ENCODE results near the gene RNF144B.
A peak's percentile ranks its signal among the peaks of the same experiment; 100 is the strongest.

RNF144B gene

GRCh38 chr6:18503593-18504231 lies 116.6 kb downstream of the RNF144B start:
- no peaks in the 10 kb centered on the region for H3K79me2 ChIP-seq (ENCODE audit: insufficient read depth, low read length)
- no peaks in the 10 kb centered on the region for H3K9me2 ChIP-seq (replicated peaks; ENCODE audit: low read depth, low read length)
- TF ChIP-seq, protein P1, sequence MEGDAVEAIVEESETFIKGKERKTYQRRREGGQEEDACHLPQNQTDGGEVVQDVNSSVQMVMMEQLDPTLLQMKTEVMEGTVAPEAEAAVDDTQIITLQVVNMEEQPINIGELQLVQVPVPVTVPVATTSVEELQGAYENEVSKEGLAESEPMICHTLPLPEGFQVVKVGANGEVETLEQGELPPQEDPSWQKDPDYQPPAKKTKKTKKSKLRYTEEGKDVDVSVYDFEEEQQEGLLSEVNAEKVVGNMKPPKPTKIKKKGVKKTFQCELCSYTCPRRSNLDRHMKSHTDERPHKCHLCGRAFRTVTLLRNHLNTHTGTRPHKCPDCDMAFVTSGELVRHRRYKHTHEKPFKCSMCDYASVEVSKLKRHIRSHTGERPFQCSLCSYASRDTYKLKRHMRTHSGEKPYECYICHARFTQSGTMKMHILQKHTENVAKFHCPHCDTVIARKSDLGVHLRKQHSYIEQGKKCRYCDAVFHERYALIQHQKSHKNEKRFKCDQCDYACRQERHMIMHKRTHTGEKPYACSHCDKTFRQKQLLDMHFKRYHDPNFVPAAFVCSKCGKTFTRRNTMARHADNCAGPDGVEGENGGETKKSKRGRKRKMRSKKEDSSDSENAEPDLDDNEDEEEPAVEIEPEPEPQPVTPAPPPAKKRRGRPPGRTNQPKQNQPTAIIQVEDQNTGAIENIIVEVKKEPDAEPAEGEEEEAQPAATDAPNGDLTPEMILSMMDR (conservative IDR thresholded peaks at IDR 0.05; ENCODE audit: low read length): peak; percentile 98
- no peak for TF ChIP-seq EZH2phosphoT487 (IDR thresholded peaks at IDR 0.05; ENCODE audit: borderline replicate concordance)
- no peak overlapping the region for H3K4me2 ChIP-seq (ENCODE audit: low read depth, low read length, poor library complexity, severe bottlenecking)
- no peaks in the 10 kb centered on the region for H3K4me1 ChIP-seq (ENCODE audit: insufficient read depth, low read length, poor library complexity, severe bottlenecking)
- H4K20me1 ChIP-seq (ENCODE audit: insufficient read depth, low read length, poor library complexity, severe bottlenecking): no peaks in the 10 kb centered on the region
- no peaks in the 10 kb centered on the region for H3F3A ChIP-seq (ENCODE audit: low read depth)
- H3K27me3 ChIP-seq (ENCODE audit: insufficient read depth, low read length, poor library complexity, severe bottlenecking): no peaks in the 10 kb centered on the region
- no peak overlapping the region for H3K4me3 ChIP-seq (ENCODE audit: low read length, poor library complexity, severe bottlenecking)
- H2AFZ ChIP-seq (ENCODE audit: low read length): peak overlapping the region; percentile 38; the same call in 1 of the 2 replicates
- H3K9ac ChIP-seq (ENCODE audit: low read depth, low read length, poor library complexity, severe bottlenecking): no peak overlapping the region
- H3K36me3 ChIP-seq (ENCODE audit: insufficient read depth, low read length): no peaks in the 10 kb centered on the region
- no peaks in the 10 kb centered on the region for H3K9me3 ChIP-seq (ENCODE audit: insufficient read depth, low read depth, low read length)

DNA sequence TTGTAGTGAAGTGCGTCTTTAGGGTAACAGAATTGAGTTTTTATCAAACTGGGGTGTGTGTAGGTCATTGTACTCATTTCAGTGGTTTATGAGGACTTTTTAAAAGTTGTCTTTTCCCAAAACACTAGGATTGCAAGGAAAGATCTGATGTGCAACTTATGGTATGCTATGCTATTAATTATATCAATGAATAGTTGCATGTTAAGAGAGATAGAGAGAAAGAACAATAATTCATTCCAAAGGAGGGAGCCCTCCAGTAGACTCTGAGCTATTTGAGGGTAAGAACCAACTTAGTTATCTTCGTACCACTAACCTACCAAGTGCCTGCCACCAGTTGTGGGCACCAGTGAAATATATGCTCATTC lies 117.1 kb downstream of the RNF144B start:
- Histone ChIP-seq H3K9me2 (replicated peaks; ENCODE audit: low read depth, low read length) (no peaks in the 10 kb centered on the region), H4K20me1 (ENCODE audit: insufficient read depth, low read length, poor library complexity, severe bottlenecking) (no peaks in the 10 kb centered on the region), H3K4me2 (ENCODE audit: low read depth, low read length, poor library complexity, severe bottlenecking) (no peak overlapping the region), H3K4me1 (ENCODE audit: insufficient read depth, low read length, poor library complexity, severe bottlenecking) (no peaks in the 10 kb centered on the region), H3K79me2 (ENCODE audit: insufficient read depth, low read length) (no peaks in the 10 kb centered on the region), H3K27me3 (ENCODE audit: insufficient read depth, low read length, poor library complexity, severe bottlenecking) (no peaks in the 10 kb centered on the region), H3K9ac (ENCODE audit: low read depth, low read length, poor library complexity, severe bottlenecking) (no peak overlapping the region), H3K36me3 (ENCODE audit: insufficient read depth, low read length) (no peaks in the 10 kb centered on the region), H2AFZ (ENCODE audit: low read length) (no peak overlapping the region), H3K4me3 (ENCODE audit: low read length, poor library complexity, severe bottlenecking) (no peak overlapping the region), H3K9me3 (ENCODE audit: insufficient read depth, low read depth, low read length) (no peaks in the 10 kb centered on the region), H3F3A (ENCODE audit: low read depth) (no peaks in the 10 kb centered on the region)
- no peak for TF ChIP-seq EZH2phosphoT487 (IDR thresholded peaks at IDR 0.05; ENCODE audit: borderline replicate concordance)
- TF ChIP-seq, protein P1 (conservative IDR thresholded peaks at IDR 0.05; ENCODE audit: low read length): no peak

DNA sequence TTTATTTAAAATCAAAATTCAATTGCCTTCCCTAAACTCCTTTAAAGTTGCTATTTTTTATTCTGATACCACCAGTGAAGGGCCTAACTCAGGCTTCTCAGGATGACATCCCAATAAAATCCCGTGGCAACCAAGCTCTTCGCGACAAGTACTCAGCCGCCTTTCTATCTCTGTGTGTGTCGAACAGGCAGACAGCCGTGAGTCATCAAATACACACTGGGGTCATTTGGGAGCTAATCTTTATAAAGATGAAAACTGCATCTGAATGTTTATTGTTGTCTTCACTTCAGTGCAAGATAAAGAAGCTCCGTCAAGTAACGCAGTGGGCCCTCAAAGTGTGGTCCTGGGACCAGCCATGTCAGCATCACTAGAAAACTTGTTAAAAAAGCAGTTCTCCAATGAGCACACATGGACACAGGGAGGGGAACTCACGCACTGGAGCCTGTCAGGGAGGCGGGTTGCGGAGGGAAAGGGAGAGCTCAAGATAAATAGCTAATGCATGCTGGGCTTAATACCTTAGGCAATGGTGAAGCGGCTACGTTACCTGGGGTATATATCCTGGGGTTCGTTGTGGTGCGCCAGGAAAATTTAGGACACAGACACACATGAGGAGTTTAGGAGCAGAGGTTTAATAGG lies 119.3 kb downstream of the RNF144B start:
- Histone ChIP-seq H2AFZ (ENCODE audit: low read length) (no peak overlapping the region), H3F3A (ENCODE audit: low read depth) (no peaks in the 10 kb centered on the region), H3K36me3 (ENCODE audit: insufficient read depth, low read length) (no peaks in the 10 kb centered on the region), H3K4me1 (ENCODE audit: insufficient read depth, low read length, poor library complexity, severe bottlenecking) (no peaks in the 10 kb centered on the region), H3K79me2 (ENCODE audit: insufficient read depth, low read length) (no peaks in the 10 kb centered on the region), H3K9me2 (replicated peaks; ENCODE audit: low read depth, low read length) (no peaks in the 10 kb centered on the region), H4K20me1 (ENCODE audit: insufficient read depth, low read length, poor library complexity, severe bottlenecking) (no peaks in the 10 kb centered on the region), H3K9me3 (ENCODE audit: insufficient read depth, low read depth, low read length) (no peaks in the 10 kb centered on the region), H3K9ac (ENCODE audit: low read depth, low read length, poor library complexity, severe bottlenecking) (no peak overlapping the region), H3K4me2 (ENCODE audit: low read depth, low read length, poor library complexity, severe bottlenecking) (no peak overlapping the region), H3K27me3 (ENCODE audit: insufficient read depth, low read length, poor library complexity, severe bottlenecking) (no peaks in the 10 kb centered on the region), H3K4me3 (ENCODE audit: low read length, poor library complexity, severe bottlenecking) (no peak overlapping the region)
- TF ChIP-seq, protein P1 (conservative IDR thresholded peaks at IDR 0.05; ENCODE audit: low read length): no peak
- no peak for TF ChIP-seq EZH2phosphoT487 (IDR thresholded peaks at IDR 0.05; ENCODE audit: borderline replicate concordance)

All from Loucy (cell line).